ENCODE data around the gene CGB5.
"Not testable (repeated sequence)": the region's sequence is repeated elsewhere in the genome, so short reads cannot be mapped to it uniquely, and the experiment has no call there.

The CGB5 gene

GRCh38 chr19:49022116-49022515, 21.5 kb upstream of the CGB5 start:
- no peak for DNase-seq

GRCh38 chr19:49024233-49024632, 19.4 kb upstream of the CGB5 start, which contains the start of gene CGB3:
TSS of gene CGB3 (minus strand) at chr19:49024333. CDS start at chr19:49023971, 362 bp downstream.
- not testable (repeated sequence) for DNase-seq

- not testable (repeated sequence) for DNase-seq
Observed at GRCh38 chr19:49025088-49025487, 18.6 kb upstream of the CGB5 start.

- DNase-seq = not testable (repeated sequence)
Observed at GRCh38 chr19:49025599-49025998, 18.0 kb upstream of the CGB5 start.

- DNase-seq = not testable (repeated sequence)
Observed at GRCh38 chr19:49028686-49029085, 15.0 kb upstream of the CGB5 start.

DNA sequence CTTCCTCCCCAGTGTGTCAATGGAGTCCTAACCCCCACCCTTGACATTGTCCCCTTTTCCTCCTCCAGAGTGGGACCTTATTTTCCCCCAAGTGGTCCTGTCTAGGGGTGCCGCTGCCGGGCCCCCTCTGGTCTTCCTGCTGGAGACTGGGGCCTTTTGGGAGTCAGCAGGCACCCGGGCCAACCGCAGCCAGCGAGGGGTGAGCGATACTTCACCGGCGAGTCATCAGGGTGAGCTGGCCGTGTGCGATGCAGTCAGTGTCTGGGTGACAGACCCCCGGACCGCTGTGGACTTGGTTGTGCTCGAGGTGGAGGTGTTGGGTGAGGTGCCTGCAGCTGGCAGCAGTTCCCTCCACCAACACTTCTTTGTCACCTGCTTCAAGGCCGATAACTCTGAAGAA, 13.9 kb upstream of the CGB5 start:
- not testable (repeated sequence) for DNase-seq

DNA sequence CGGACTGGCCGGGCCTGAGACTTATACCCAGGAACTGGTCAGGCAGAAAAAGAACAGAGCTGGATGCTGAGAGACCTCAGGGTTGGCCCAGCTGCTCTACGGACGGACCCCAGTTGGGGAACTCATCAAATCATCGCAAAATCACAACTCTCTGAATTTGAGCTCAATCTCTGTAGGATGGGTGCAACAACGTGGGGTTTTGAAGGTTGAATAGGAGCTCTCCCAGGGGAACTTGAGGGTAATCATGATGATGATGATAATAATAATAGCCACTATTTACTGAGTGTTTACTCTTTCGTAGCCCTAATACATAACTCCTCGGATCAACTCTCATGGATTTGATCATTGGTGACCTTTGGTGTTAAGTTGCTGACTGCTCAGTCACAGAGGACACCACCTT, 13.3 kb upstream of the CGB5 start:
- DNase-seq = not testable (repeated sequence)

DNA sequence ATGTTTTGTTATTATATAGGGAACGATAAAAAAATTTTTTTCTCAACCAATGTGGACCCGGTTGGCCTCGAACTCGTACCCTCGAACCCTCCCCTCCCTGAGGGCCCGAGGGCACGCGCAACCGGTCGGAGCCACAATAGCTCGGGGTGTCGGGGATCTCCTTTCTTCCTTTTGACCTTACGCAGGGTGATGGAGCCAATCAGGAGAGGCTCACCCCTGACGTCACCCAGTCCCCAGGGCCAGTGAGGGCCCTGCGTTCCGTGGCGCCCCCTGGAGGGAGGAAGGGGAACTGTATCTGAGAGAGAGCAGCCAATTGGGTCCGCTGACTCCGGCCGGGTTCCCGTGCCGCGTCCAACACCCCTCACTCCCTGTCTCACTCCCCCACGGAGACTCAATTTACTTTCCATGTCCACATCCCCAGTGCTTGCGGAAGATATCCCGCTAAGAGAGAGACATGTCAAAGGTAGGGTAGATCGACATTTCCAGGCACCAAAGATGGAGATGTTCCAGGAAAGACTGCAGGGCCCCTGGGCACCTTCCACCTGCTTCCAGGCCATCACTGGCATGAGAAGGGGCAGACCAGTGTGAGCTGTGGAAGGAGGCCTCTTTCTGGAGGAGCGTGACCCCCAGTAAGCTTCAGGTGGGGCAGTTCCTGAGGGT, 11.9 kb upstream of the CGB5 start, which contains the start of gene CGB2:
Gene CGB2, plus strand, starts transcription at position 249 of the 660 bp plus-strand sequence. Its CDS starts 206 bp downstream, at position 455.
- DNase-seq = peak in 3 of 5 donors; percentile 25 to 77 (median 40)

GRCh38 chr19:49036815-49037214, 6.8 kb upstream of the CGB5 start, which contains the start of gene CGB1:
TSS of gene CGB1 (minus strand) at chr19:49036895. CDS start at chr19:49036711, 184 bp downstream.
- DNase-seq = peak in 1 of 5 donors; percentile 57

- not testable (repeated sequence) for DNase-seq
Observed at GRCh38 chr19:49038111-49038510, 5.5 kb upstream of the CGB5 start.

GRCh38 chr19:49038557-49039276, 4.9 kb upstream of the CGB5 start:
- not testable (repeated sequence) for DNase-seq

DNA sequence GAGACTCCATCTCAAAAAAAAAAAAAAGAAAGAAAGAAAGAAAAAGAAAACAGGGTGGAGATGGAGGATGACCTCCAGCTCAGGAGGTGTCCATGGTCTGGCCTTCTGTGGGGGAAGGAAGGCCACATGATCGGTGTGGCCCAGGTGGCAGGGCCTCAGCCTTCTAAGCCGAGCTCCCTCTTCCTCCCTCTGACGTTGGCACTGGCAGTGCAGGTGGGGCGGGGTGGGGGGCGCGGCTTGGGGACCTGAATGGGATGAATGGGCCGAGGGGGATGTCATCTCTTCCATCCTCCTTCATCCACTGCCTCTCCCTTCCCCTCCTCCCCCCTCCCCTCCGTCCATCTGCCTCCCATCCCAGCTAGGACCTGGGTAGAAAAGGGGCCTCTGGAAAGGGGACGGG, 3.9 kb upstream of the CGB5 start:
- DNase-seq = not testable (repeated sequence)

DNA sequence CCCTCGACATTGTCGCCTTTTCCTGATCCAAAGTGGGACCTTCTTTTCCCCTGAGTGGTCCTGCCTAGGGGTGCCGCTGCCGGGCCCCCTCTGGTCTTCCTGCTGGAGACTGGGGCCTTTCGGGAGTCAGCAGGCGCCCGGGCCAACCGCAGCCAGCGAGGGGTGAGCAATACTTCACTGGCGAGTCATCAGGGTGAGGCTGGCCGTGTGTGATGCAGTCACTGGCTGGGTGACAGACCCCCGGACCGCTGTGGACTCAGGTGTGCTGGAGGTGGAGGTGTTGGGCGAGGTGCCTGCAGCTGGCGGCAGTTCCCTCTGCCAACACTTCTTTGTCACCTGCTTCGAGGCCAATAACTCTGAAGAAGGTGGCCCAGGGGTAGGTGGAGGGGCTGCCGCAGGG, 1.5 kb upstream of the CGB5 start:
- DNase-seq = no peak

DNA sequence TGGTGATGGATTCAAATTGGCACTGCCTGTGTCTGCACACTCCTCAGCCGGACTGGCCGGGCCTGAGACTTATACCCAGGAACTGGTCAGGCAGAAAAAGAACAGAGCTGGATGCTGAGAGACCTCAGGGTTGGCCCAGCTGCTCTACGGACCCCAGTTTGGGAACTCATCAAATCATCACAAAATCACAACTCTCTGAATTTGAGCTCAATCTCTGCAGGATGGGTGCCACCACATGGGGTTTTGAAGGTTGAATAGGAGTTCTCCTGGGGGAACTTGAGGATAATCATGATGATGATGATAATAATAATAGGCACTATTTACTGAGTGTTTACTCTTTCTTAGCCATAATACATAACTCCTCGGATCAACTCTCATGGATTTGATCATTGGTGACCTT, 982 bp upstream of the CGB5 start:
- not testable (repeated sequence) for DNase-seq

DNA sequence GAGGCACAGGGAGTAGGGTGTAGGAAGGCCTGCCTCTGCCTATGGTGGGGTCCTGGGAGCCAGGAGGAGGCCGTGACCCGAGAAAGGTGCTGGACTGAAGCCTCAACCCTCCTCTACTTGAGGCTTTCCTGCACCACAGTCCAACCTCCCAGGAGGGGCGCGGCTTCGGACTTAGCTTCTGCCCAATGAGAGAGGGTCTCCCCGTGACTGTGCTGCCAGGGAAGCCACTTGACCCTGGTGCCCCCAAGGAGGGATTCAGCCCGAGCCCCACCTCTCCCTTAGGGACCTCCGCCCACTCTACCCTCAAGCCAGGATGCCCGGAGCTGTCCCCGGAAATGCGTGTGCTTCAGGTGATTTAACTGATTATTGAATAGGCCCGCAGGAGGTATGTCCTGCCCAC, 5.4 kb downstream of the CGB5 start, which contains the start of gene CGB8:
Gene CGB8, minus strand, starts transcription at position 101 of the 400 bp plus-strand sequence. CDS start 372 bp downstream, outside the sequence.
- DNase-seq = not testable (repeated sequence)

DNA sequence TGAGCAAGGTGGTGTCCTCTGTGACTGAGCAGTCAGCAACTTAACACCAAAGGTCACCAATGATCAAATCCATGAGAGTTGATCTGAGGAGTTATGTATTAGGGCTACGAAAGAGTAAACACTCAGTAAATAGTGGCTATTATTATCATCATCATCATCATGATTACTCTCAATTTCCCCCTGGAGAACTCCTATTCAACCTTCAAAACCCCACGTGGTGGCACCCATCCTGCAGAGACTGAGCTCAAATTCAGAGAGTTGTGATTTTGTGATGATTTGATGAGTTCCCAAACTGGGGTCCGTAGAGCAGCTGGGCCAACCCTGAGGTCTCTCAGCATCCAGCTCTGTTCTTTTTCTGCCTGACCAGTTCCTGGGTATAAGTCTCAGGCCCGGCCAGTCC, 6.2 kb downstream of the CGB5 start:
- DNase-seq = not testable (repeated sequence)

DNA sequence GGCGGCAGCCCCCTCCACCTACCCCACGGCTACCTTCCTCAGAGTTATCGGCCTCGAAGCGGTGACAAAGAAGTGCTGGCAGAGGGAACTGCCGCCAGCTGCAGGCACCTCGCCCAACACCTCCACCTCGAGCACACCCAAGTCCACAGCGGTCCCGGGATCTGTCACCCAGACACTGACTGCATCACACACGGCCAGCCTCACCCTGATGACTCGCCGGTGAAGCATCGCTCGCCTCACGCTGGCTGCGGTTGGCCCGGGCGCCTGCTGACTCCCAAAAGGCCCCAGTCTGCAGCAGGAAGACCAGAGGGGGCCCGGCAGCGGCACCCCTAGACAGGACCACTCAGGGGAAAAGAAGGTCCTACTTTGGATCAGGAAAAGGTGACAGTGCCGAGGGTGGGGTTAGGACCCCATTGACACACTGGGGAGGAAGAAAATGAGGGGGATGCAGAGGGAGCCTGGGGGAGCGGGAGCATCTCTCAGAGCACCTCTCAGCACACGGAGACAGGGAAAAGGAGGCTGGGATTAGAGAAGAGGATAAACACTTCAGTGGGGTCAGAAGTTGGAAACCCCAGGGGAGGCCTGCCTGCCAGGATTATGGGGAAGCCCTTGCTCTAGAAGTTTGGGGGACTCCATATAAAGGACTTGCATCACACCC, 6.9 kb downstream of the CGB5 start:
- DNase-seq = not testable (repeated sequence)

- peak in 4 of 5 donors; percentile 24 to 49 (median 36) for DNase-seq
Observed at GRCh38 chr19:49056101-49056901, 12.7 kb downstream of the CGB5 start.

DNA sequence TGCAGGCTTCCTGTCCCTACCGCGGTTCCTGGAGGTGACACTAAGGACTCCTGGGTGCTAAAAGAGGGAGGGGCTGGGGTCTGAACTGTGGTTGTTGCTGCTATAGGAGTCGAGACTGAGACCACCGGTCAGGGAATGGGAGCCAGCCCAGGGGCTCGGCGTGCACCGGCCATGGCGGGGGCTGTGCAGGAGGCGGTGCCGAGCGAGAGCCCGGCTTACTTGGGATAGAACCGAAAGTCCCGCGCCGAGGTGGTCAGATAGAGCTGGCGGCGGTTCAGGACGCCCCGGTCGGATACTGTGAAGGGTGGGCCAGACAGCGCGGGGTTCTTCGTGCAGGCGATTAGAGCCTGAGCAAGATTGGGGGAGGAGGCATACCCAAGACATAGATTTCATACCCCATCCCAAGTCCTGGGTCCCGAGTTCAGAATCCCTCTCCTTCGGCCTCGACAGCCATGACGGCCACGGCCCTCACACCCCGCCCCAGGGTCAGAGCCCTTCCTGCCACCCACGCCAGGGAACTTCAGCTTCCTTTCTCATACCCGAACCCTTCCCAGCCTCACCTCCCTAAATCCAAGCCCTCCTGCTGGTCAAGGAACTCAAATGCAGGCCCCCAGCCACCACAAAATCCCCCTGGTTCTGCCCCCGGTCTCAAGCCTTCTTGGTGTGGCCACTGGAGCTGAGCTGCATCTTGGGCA, 13.4 kb downstream of the CGB5 start:
- DNase-seq = not testable (repeated sequence)

DNA sequence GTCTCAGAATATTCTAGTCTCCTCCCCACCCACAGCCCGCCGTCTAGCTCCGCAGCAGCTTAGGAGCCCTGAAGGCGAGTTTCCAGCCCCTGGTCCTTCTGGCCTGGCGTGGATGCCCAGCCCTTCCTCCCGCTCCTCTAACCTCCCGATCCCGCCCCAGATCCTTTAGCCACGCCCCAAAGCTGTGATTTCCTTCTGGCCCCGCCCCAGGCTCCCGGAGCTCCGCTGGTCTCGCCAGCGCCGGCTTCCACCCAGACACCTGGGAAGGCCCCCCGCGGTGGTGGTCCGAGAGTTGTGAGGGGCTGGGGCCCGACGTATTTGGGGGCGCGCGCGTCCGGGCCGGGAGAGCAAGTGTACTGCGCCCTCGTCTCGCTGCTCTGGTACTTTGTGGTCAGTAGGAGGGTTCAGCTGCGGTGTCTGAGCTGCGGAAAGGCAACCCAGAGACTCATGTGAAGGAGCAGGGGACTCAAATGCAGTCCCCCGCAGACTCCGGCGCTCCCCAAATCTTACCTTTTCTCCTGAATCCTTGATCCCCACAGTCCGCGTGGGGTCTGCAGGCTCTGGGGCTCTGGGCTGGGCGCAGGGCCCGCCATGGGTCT, 14.1 kb downstream of the CGB5 start, which contains the start of gene CGB7:
Gene CGB7, minus strand, starts transcription at position 114 of the 599 bp plus-strand sequence. CDS start 2,374 bp downstream, outside the sequence.
- DNase-seq = peak in 3 of 5 donors; percentile 20 to 24 (median 20)

- no peak for DNase-seq
Observed at GRCh38 chr19:49058562-49058961, 14.9 kb downstream of the CGB5 start.

Data from T-helper 1 cell (primary cell).